ENCODE data around the gene WBP11. TPM values are rescaled to one million over a fixed set of nuclear protein-coding genes. Genes with fewer than 3 reads are reported as not detected.
A peak's percentile ranks its signal among the peaks of the same experiment; 100 is the strongest.

WBP11 gene
- total and polyA plus RNA-seq, 9 of the 15 experiments (the other 6 are each of a cell fraction or from before 2014, with no cell fraction given), result 7.7 to 60.8 (median 24.6) TPM

DNA sequence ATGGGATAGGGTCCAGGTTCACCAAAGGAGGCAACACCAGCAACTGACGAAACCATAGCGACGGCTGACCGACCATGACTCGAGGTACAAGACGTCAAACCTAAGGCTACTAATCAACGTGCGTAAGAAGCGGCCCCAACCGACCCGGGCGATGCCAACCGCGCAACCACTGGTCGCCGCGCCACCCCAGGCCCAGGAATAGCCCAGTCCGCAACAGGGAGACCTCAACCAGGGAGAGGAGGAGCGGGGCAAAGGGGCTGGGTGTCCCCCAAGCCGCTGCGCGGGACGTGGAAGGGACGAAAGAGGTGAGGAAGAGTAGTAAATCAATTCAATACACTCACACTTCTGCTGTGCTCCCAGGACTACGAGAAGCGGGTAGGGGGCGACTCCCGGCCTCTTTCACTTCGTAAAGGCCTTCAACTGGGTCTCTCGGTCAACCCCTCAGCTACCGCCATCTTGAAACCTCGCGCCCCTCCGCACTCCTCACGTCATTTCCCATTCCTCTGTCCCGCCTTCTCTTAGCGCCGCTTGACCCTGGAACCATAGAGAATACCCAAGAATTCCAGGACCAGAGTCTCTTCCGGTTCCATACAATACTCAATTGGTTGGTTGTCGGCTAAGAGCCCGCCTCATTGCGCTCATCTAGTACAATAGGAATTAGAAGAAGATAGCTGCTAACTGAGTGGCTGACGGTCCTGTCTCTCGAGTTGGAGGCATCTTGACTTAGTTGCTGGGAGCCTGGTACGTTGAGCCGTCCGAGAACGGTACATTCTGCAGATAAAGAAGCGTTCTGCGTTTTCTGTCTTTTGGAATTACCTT lies at the start of gene WBP11, which contains the start of gene C12orf60 (continued):
- TF ChIP-seq, protein P1, sequence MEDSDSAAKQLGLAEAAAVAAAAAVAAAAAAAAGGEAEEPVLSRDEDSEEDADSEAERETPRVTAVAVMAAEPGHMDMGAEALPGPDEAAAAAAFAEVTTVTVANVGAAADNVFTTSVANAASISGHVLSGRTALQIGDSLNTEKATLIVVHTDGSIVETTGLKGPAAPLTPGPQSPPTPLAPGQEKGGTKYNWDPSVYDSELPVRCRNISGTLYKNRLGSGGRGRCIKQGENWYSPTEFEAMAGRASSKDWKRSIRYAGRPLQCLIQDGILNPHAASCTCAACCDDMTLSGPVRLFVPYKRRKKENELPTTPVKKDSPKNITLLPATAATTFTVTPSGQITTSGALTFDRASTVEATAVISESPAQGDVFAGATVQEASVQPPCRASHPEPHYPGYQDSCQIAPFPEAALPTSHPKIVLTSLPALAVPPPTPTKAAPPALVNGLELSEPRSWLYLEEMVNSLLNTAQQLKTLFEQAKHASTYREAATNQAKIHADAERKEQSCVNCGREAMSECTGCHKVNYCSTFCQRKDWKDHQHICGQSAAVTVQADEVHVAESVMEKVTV (CRISPR knock-in tag; IDR thresholded peaks at IDR 0.05), result no peak
- TF ChIP-seq GATA2 (CRISPR knock-in tag; IDR thresholded peaks at IDR 0.05) (no peak), ZNF699 (CRISPR knock-in tag; IDR thresholded peaks at IDR 0.05; ENCODE audit: insufficient replicate concordance) (no peak), CREB1 (IDR thresholded peaks at IDR 0.05) (peak; percentile 53; the same call in 1 of the 2 replicates), CREB1 (CRISPR knock-in tag; IDR thresholded peaks at IDR 0.05) (no peak), CHD4 (IDR thresholded peaks at IDR 0.05; ENCODE audit: insufficient read depth, insufficient replicate concordance, low read depth, low read length, poor library complexity, severe bottlenecking) (no peak), GABPA (tag; conservative IDR thresholded peaks at IDR 0.05; ENCODE audit: low read depth) (peak; percentile 96), FOSL1 (tag; conservative IDR thresholded peaks at IDR 0.05) (no peak), COPS2 (conservative IDR thresholded peaks at IDR 0.05) (no peak), SMARCC2 (IDR thresholded peaks at IDR 0.05; ENCODE audit: low read depth) (no peak), ZFP30 (CRISPR knock-in tag; IDR thresholded peaks at IDR 0.05; ENCODE audit: borderline replicate concordance) (no peak), NR3C1 (CRISPR knock-in tag; IDR thresholded peaks at IDR 0.05) (no peak), GABPB2 (CRISPR knock-in tag; conservative IDR thresholded peaks at IDR 0.05) (no peak), XRCC3 (IDR thresholded peaks at IDR 0.05) (no peak), ZBTB7A (IDR thresholded peaks at IDR 0.05; ENCODE audit: borderline replicate concordance, control insufficient read depth, low read depth, low read length) (no peak), CSDE1 (IDR thresholded peaks at IDR 0.05) (no peak)
- TF ChIP-seq, protein P2, sequence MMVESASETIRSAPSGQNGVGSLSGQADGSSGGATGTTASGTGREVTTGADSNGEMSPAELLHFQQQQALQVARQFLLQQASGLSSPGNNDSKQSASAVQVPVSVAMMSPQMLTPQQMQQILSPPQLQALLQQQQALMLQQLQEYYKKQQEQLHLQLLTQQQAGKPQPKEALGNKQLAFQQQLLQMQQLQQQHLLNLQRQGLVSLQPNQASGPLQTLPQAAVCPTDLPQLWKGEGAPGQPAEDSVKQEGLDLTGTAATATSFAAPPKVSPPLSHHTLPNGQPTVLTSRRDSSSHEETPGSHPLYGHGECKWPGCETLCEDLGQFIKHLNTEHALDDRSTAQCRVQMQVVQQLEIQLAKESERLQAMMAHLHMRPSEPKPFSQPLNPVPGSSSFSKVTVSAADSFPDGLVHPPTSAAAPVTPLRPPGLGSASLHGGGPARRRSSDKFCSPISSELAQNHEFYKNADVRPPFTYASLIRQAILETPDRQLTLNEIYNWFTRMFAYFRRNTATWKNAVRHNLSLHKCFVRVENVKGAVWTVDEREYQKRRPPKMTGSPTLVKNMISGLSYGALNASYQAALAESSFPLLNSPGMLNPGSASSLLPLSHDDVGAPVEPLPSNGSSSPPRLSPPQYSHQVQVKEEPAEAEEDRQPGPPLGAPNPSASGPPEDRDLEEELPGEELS (CRISPR knock-in tag; IDR thresholded peaks at IDR 0.05; ENCODE audit: borderline replicate concordance), result no peak
- TF ChIP-seq, protein P3, sequence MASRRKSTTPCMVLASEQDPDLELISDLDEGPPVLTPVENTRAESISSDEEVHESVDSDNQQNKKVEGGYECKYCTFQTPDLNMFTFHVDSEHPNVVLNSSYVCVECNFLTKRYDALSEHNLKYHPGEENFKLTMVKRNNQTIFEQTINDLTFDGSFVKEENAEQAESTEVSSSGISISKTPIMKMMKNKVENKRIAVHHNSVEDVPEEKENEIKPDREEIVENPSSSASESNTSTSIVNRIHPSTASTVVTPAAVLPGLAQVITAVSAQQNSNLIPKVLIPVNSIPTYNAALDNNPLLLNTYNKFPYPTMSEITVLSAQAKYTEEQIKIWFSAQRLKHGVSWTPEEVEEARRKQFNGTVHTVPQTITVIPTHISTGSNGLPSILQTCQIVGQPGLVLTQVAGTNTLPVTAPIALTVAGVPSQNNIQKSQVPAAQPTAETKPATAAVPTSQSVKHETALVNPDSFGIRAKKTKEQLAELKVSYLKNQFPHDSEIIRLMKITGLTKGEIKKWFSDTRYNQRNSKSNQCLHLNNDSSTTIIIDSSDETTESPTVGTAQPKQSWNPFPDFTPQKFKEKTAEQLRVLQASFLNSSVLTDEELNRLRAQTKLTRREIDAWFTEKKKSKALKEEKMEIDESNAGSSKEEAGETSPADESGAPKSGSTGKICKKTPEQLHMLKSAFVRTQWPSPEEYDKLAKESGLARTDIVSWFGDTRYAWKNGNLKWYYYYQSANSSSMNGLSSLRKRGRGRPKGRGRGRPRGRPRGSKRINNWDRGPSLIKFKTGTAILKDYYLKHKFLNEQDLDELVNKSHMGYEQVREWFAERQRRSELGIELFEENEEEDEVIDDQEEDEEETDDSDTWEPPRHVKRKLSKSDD (conservative IDR thresholded peaks at IDR 0.05; ENCODE audit: low read length), result no peak
- TF ChIP-seq, protein P4, sequence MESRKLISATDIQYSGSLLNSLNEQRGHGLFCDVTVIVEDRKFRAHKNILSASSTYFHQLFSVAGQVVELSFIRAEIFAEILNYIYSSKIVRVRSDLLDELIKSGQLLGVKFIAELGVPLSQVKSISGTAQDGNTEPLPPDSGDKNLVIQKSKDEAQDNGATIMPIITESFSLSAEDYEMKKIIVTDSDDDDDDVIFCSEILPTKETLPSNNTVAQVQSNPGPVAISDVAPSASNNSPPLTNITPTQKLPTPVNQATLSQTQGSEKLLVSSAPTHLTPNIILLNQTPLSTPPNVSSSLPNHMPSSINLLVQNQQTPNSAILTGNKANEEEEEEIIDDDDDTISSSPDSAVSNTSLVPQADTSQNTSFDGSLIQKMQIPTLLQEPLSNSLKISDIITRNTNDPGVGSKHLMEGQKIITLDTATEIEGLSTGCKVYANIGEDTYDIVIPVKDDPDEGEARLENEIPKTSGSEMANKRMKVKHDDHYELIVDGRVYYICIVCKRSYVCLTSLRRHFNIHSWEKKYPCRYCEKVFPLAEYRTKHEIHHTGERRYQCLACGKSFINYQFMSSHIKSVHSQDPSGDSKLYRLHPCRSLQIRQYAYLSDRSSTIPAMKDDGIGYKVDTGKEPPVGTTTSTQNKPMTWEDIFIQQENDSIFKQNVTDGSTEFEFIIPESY (CRISPR knock-in tag; IDR thresholded peaks at IDR 0.05), result no peak
